ENCODE results near the gene SPNS2.
A peak's percentile ranks its signal among the peaks of the same experiment; 100 is the strongest.

The SPNS2 gene

DNA sequence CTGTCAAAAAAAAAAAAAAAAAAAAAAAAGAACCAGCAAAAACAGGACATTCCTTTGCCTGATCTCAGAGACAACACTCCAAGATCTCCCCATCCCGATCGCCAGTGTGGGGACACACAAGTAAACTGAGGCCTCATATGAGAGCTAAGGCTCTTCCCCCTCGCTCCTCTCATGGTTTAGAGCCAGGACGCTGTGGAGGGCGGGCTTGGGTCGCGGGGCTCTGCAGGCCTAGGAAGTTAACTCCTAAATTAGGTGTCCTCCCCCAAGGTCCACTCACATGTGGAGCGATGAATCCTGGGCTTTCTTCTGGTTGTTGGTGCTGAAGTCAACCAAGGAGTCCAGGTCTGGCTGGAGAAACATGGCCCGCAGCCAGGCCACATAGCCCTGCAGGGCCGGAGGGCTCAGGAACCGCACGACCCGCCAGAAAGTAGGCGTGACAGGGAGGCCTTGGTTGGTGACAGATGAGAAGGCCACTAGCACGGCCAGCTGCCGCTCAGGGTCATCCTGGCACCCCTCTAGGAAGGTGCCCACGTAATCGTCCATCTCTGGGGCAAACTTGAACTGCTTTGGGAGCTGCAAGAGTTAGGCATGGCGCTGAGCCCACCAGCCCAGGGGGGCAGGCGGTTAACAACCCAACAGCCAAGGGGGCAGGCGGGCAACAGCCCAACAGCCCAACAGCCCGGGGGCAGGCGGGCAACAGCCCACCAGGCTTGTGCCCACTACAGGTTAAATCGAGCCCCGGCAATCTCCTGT, 51.3 kb downstream of the SPNS2 start:
- DNase-seq (ENCODE audit: low read depth in 1 of 2, low spot score in 1 of 2) = no peak

DNA sequence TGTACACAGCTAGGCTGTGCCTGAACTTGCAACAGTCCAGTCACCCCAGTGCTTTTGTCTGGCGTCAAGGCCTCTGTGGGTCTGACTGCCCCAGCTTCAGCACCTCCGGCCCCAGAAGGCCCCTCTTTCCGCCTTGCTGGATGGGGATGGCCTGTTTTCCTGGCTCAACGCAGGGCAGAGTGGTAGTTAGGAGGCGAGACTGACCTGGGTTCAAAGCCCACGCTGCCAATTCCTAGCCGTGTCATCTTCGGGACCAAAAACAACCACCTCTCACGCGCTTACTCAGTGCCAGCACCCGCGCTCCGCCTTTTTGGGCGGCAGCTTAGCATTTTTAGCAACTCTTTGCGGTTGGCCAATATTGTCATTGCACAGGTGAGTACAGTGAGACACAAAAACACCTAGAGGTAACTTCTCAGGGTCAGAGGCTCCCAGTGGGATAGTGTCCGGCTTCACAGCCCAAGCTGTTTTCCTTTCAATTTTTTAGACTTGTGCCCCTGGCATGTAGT, 51.9 kb downstream of the SPNS2 start:
- no peak for DNase-seq (ENCODE audit: low read depth in 1 of 2, low spot score in 1 of 2)

DNA sequence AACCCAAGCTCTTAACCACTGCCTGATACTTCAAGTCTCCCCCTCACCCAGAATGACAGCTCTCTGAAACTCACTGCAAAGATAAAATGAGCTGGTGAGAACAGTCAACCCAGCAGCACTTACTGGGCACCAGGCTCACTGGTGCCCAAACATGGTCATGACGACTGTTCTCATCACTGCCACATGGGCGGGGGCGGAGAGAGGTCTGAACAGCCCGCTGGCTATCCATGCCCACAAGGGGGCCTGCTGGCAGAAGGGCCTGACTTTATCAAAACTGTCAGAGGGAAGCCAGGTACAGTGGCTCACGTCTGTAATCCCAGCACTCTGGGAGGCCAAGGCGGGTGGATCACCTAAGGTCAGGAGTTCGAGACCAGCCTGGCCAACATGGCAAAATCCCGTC, 52.5 kb downstream of the SPNS2 start:
- no peak for DNase-seq (ENCODE audit: low read depth in 1 of 2, low spot score in 1 of 2)

GRCh38 chr17:4551796-4552525, 53.3 kb downstream of the SPNS2 start:
- DNase-seq (ENCODE audit: low read depth in 1 of 2, low spot score in 1 of 2) = no peak

DNA sequence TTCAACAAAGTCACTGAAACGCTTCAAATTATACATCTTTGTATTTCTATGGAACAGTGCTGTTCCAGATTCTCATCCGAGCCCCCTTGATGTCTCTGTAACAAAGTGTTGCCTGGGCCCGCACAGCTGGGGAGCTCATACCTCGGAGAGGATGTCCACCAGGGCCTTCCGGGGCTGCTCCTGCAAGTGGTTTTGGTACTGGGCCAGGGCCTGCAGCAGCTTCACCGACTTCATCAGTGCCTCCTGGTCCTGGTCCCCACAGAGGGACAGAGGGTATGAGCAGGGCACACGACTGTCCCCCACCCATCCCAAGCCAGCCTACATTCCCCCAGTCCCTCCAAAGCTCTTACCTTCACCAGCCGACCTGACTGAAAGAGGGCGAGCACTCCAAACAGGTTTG, 55.0 kb downstream of the SPNS2 start:
- no peak for DNase-seq (ENCODE audit: low read depth in 1 of 2, low spot score in 1 of 2)

DNA sequence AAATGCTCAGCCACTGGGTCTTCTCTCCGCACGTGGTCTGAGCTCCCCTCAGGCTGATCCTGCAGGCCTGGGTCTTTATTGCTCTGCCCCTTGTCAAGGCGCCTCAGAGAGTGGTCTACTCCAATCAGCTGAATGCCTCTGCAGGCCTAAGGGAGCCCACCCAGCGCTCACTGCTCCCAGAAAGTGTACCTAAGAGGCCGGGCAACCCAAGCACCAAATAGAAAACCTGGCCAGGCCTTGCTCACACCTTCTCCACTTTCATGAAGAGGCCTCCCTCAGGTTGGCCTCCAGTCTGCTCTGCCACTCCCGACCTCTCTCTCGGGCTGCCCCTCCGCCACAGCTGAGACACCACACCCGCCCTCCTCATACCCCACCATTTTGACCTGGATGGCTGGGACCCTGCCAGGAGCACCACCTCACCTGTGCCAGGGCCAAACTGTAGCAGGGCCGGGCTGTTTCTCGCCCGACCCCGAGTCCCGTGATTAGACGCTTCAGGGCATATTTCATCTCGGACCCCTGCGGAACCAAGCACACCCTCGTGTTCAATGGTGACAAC, 55.8 kb downstream of the SPNS2 start:
- no peak for DNase-seq (ENCODE audit: low read depth in 1 of 2, low spot score in 1 of 2)

- DNase-seq (ENCODE audit: low read depth in 1 of 2, low spot score in 1 of 2) = peak; percentile 95 to 96
These were observed 56.5 kb downstream of the SPNS2 start, which contains the start of gene MYBBP1A for GRCh38 chr17:4554997-4555799. TSS of gene MYBBP1A (minus strand) at chr17:4555384. CDS start at chr17:4555324, 60 bp downstream.

DNA sequence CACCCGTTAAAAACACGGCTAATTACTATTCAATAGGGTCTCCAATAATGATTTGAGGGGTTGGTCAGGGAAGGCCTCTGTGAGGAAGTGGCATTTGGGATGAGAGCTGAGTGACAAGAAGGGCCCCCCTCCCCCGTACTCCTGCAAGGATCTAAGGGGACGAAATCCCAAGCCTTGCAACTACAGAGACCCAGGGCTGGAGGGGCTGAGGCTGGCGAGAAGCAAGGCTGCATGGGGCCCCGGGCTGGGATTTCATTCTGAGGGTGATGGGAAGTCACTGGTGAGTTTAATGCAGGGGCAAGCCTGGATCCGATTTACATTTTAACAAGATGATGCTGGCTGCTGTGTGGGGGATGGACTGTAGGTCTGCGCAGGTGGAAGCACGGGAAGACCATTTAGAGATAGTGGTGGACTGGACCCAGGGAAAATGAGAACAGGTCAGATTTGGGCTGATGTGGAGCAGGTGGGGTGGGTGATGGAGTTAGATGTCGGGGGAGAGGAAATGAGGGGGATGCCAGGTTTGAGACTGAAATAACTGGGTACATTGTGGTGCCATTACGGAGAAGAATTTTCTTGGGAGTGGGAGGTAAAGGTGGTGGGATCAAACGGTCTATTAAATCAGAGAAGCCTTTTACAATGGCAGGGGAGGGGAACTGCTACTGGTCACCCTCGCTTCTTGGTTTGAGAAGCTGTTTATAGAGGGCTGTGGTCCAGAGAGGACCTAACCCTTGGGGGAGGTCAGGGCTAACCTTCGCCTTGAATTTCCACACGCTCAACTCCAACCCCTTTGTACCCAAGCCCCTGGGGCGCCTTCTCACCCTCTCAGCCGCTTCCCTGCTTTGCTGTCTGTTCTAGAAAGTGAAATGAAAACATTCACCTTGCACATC, 57.4 kb downstream of the SPNS2 start:
- no peak for DNase-seq (ENCODE audit: low read depth in 1 of 2, low spot score in 1 of 2)

- DNase-seq (ENCODE audit: low read depth in 1 of 2, low spot score in 1 of 2) = no peak
These were observed 58.3 kb downstream of the SPNS2 start for GRCh38 chr17:4556996-4557395.

DNA sequence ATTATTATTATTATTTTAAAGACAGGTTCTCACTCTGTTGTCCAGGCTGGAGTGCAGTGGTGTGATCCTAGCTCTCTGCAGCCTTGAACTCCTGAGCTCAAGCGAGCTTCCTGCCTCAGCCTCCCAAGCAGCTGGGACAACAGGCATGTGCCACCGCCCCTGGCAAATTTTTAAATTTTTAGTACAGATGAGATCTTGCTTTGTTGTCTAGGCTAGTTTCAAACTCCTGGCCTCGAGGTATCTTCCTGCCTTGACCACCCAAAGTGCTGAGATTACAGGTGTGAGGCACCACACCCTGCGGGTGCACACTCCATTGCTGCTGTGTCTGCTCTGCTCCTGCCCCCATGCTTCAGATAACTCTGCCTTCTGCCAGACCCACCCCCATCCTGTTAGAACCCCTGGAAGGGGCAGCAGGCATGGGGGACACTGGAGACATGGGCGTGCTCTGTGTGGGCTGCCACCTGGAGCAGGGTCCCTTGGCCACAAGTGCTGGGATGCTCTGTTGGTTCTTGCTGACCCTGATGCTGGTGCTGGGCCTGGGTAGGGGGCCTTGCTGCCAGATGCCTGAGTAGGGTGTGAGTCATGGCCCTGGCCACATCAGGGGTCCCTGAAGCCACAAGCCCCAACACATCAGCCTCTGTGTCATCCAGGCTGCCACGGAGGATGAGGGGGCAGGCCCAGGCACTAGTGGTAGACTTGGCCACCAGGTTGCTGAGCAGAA, 59.1 kb downstream of the SPNS2 start:
- DNase-seq (ENCODE audit: low read depth in 1 of 2, low spot score in 1 of 2) = no peak

- DNase-seq (ENCODE audit: low read depth in 1 of 2, low spot score in 1 of 2) = no peak
These were observed 59.8 kb downstream of the SPNS2 start for GRCh38 chr17:4558347-4558971.

GRCh38 chr17:4559139-4559791, 60.6 kb downstream of the SPNS2 start:
- no peak for DNase-seq (ENCODE audit: low read depth in 1 of 2, low spot score in 1 of 2)

DNA sequence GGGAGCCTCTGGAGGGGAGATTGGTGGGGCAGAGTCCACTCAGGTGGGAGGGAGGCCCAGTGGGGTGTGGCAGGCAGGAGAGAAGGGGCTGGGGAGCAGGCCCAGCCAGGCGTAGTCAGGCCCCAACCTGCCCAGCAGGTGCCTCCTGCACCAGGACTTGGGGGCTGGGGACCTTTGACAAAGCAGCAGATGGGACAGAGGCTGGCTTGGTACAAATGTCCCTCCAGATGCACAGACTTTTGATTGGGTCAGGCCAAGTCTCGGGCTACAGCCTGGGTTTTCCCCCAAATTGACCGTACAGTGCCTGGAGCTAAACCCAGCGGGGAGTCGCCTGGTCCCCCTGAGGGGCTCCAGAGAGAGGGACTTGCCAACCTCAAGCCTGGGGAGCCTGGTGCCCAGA, 61.3 kb downstream of the SPNS2 start:
- DNase-seq (ENCODE audit: low read depth in 1 of 2, low spot score in 1 of 2) = no peak

- DNase-seq (ENCODE audit: low read depth in 1 of 2, low spot score in 1 of 2) = no peak
These were observed 61.7 kb downstream of the SPNS2 start, which contains the start of gene GGT6 for GRCh38 chr17:4560421-4560820. TSS of gene GGT6 (minus strand) at chr17:4560577. CDS start at chr17:4560521, 56 bp downstream.

DNA sequence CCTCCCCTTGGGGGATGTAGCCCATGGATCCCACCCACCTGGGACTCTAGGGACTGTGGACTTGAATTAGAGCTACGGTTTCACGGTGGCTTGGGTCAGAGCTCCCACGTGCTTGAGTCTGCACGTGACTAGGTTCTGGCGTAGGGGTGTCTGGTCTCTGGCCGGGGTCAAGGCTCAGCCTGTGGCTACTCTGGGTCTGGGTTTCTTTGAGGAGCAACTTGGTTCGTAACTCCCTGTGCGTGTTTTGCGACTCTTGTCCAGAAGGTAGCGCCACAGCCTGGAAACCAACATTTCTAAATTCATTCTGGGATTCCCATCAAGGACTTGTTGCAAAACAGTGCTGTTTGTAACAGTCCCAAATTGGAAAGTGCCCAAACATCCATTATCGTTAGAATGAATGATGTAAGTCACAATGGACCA, 62.2 kb downstream of the SPNS2 start:
- no peak for DNase-seq (ENCODE audit: low read depth in 1 of 2, low spot score in 1 of 2)

- no peak for DNase-seq (ENCODE audit: low read depth in 1 of 2, low spot score in 1 of 2)
These were observed 63.6 kb downstream of the SPNS2 start for GRCh38 chr17:4562015-4562969.
